Left ventricle myocardium inferior (tissue), 1 donor: ENCODE data around the gene VWA5B1. TPM values are rescaled to one million over a fixed set of nuclear protein-coding genes. Genes with fewer than 3 reads are reported as not detected.

ENCODE experiments used
- DNase-seq: peaks from one replicate; pipeline ENCODE4 v3.0.0-alpha.2; 2020
- H3K27ac ChIP-seq: fragments of 200-600 bp; replicated peaks from 2 replicates; pipeline ENCODE4 v1.8.0; 2021
- H3K27me3 ChIP-seq: fragments of 200-600 bp; 2 replicates; pipeline ENCODE4 v1.8.0; 2021; ENCODE audit warnings: low read depth
- H3K36me3 ChIP-seq: fragments of 200-600 bp; 2 replicates; pipeline ENCODE4 v1.8.0; 2021
- H3K4me1 ChIP-seq: fragments of 200-600 bp; 2 replicates; pipeline ENCODE4 v1.8.0; 2021
- H3K4me3 ChIP-seq: fragments of 200-600 bp; 2 replicates; pipeline ENCODE4 v1.8.0; 2021; ENCODE audit warnings: mild to moderate bottlenecking, moderate library complexity
- H3K9me3 ChIP-seq: fragments of 200-600 bp; replicated peaks from 2 replicates; pipeline ENCODE4 v1.8.0; 2021
- intact Hi-C: fragments of 100-400 bp; cut with micrococcal nuclease; formaldehyde crosslinking; loops from one replicate; pipeline ENCODE4 v1.11.0; 2022
- total RNA-seq: library from RNA; stranded (reverse); fragmentation: NEBNext Ultra II Directional; extraction: Animal tissue kit (Norgen Biotek cat#: 25700); gene quantifications from one replicate; pipeline ENCODE4 v1.2.1, GENCODE V29; 2021
- TF ChIP-seq, protein P1 (sequence below): fragments of 200-600 bp; IDR thresholded peaks from 2 replicates; pipeline ENCODE4 v1.8.0; 2021; ENCODE audit warnings: antibody characterized with exemption, mild to moderate bottlenecking, borderline replicate concordance
- donor health status: DM: no; HTN: yes; CAD: no; lungs with severe emphysema.

Gene VWA5B1
- total RNA-seq, 1 donor from 2014 or later: 0.16 TPM

DNA sequence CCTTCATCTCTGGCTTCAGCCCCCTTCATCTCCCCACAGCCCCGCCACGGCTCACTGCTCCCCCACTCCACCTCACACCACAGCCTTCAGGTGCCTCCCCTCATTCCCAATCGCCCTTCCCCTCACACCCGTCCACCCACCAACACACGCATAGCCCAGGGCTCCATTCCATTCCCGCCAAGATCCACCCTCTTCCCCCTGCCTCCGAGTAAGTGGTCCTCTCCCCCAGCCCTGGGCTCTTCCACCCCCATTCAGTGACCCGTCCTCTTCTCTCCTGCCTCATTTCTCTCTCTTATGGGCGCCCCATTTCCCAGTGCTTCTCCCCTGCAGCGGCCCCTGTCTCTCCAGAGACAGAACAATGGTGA, 53.2 kb downstream of the VWA5B1 start:
- H3K4me1 ChIP-seq: no peaks in the 10 kb centered on the region
- no peak for DNase-seq
- H3K4me3 ChIP-seq: no peak overlapping the region
- intact Hi-C loops: no loop called here
- H3K36me3 ChIP-seq: no peaks in the 10 kb centered on the region
- peaks cover 27% of the 10 kb centered on the region for H3K27me3 ChIP-seq
- no peak overlapping the region for H3K27ac ChIP-seq
- TF ChIP-seq, protein P1, sequence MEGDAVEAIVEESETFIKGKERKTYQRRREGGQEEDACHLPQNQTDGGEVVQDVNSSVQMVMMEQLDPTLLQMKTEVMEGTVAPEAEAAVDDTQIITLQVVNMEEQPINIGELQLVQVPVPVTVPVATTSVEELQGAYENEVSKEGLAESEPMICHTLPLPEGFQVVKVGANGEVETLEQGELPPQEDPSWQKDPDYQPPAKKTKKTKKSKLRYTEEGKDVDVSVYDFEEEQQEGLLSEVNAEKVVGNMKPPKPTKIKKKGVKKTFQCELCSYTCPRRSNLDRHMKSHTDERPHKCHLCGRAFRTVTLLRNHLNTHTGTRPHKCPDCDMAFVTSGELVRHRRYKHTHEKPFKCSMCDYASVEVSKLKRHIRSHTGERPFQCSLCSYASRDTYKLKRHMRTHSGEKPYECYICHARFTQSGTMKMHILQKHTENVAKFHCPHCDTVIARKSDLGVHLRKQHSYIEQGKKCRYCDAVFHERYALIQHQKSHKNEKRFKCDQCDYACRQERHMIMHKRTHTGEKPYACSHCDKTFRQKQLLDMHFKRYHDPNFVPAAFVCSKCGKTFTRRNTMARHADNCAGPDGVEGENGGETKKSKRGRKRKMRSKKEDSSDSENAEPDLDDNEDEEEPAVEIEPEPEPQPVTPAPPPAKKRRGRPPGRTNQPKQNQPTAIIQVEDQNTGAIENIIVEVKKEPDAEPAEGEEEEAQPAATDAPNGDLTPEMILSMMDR: no peak
- peaks cover 7% of the 10 kb centered on the region for H3K9me3 ChIP-seq

DNA sequence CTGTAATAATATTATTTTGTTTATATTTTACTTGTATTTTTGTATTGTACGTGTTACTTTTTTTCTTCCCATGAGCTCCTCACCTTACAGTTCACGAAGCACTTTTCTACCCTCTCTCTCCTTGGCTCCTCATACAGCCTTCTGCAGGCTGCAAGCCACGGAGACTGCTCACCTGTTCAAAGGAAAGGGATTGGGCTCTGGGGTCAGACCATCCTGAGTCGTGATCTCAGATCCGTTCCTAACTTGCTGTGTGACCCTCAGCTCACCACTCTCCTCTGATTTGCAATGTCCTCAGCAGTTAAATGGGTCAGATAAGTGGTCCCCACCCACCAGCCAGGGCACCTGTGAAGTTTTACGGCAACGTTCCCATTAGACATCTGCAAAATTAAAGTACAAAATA, 54.1 kb downstream of the VWA5B1 start:
- Histone ChIP-seq H3K27ac (no peak overlapping the region), H3K4me1 (no peaks in the 10 kb centered on the region), H3K27me3 (peaks cover 27% of the 10 kb centered on the region), H3K9me3 (peaks cover 7% of the 10 kb centered on the region), H3K36me3 (no peaks in the 10 kb centered on the region), H3K4me3 (no peak overlapping the region)
- TF ChIP-seq, protein P1: no peak
- intact Hi-C loops: no loop called here
- no peak for DNase-seq

DNA sequence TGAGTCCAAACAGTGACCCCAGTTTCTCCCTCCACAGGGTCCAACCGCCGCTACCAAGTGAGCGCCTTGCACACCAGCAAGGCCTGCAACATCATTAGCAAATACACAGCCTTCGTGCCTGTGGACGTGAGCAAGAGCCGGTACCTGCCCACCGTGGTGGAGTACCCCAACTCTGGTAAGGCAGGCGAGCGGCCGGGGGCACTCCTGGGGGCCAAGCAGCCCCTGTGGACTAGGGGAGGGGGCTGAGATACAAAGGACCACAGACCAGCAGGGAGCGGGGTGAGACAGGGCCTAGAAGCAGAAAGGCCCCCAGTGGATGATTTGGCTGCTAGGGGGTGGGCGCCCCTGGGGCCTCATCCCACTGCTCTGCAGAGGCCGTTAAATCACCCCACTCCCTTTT, 54.7 kb downstream of the VWA5B1 start:
- no peak for DNase-seq
- no peak overlapping the region for H3K4me3 ChIP-seq
- H3K27ac ChIP-seq: no peak overlapping the region
- no peaks in the 10 kb centered on the region for H3K4me1 ChIP-seq
- peaks cover 7% of the 10 kb centered on the region for H3K9me3 ChIP-seq
- no peaks in the 10 kb centered on the region for H3K36me3 ChIP-seq
- intact Hi-C loops: no loop called here
- TF ChIP-seq, protein P1: no peak
- peaks cover 27% of the 10 kb centered on the region for H3K27me3 ChIP-seq

DNA sequence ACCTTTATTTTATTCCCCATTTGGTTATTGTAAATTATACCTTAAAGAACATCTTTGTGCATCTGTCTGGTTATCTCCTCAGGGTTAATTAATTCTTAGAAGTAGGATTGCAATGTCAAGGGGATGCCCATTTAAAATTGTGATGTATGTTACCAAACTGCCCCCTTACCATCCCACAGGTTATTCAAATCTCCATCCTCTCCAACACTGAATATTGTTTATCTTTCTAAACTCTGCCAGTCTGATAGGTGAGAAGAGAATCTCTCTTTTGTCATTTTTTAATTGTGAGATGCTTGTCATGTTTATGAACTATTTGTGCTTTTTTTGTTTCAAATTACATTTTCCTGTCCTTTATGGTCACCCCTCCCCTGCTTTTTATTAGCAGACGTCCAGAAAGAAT, 55.8 kb downstream of the VWA5B1 start:
- no peak for DNase-seq
- Histone ChIP-seq H3K27ac (no peak overlapping the region), H3K4me1 (no peaks in the 10 kb centered on the region), H3K36me3 (no peaks in the 10 kb centered on the region), H3K9me3 (peaks cover 7% of the 10 kb centered on the region), H3K27me3 (peaks cover 27% of the 10 kb centered on the region), H3K4me3 (no peak overlapping the region)
- intact Hi-C loops: no loop called here
- TF ChIP-seq, protein P1: no peak

DNA sequence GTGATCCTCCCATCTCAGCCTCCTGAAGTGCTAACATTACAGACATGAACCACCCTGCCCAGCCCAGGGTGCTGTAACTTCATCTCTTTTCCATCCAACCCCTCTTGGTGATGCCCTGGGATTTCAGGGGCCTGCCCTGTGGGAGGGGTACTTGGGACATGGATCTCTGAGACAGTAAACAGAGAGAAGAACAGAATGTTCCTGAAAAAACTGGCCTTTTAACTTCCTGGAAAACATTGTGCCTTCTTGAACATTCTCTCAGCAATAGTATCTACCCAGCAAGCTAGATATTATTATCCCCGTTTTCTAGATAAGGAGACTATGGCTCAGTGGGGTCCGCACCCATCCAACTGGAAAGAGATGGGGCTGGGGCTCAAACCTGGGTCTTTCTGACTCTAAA, 57.0 kb downstream of the VWA5B1 start:
- no peak for DNase-seq
- Histone ChIP-seq H3K4me1 (no peaks in the 10 kb centered on the region), H3K27ac (no peak overlapping the region), H3K36me3 (no peaks in the 10 kb centered on the region), H3K4me3 (no peak overlapping the region), H3K9me3 (peaks cover 7% of the 10 kb centered on the region), H3K27me3 (peaks cover 25% of the 10 kb centered on the region)
- TF ChIP-seq, protein P1: no peak
- intact Hi-C loops: no loop called here

DNA sequence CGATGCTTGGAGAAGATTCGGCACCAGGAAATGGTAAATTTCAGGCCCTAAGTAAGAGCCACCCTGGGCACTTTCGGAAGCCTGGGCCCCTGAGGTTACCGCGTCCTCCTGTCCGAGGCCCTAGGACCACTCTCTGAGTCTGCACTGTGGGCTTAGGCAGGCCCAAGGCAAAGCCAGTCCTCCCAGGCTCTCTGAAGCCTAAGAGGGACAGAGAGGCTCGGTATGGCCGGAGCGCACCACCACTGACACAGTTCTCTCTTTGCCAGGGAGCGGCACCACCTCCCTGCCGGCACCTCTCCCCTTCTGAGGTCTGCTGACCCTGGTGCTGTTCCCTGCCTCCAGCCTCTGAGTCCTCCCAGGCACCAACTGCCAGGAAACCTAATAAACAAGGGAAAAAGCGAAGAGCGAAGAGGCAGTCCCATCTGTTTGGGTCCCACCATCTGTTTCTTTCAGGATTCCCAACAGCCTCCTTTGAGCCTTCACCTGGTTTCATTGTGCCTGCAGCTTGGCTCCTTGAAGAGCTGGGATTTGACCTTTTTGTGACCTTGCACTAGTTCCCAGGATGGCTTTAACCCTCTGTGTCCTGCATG, 57.7 kb downstream of the VWA5B1 start:
- Histone ChIP-seq H3K4me3 (no peak overlapping the region), H3K36me3 (no peaks in the 10 kb centered on the region), H3K27me3 (peaks cover 20% of the 10 kb centered on the region), H3K4me1 (no peaks in the 10 kb centered on the region), H3K27ac (no peak overlapping the region), H3K9me3 (peaks cover 7% of the 10 kb centered on the region)
- intact Hi-C loops: no loop called here
- TF ChIP-seq, protein P1: no peak
- DNase-seq: no peak
